Esophagus squamous epithelium (tissue), 4 donors: ENCODE measurements around the gene IGFBP1.

ENCODE experiments used
- CTCF ChIP-seq, 6 experiments: fragments of 450-650 bp in 4 of 6; fragments of 200-600 bp in 2 of 6; sonication (generic) in 2 of 6; IDR thresholded peaks; one replicate each; pipeline ENCODE4 v1.5.1; 2016 to 2019; ENCODE audit warnings: antibody characterized with exemption in 6 of 6, mild to moderate bottlenecking in 4 of 6, moderate library complexity in 4 of 6
- POLR2A ChIP-seq, 4 donors: fragments of 450-650 bp; IDR thresholded peaks; one replicate each; pipeline ENCODE4 v1.6.1; 2017; ENCODE audit warnings: antibody characterized with exemption in 4 of 4, mild to moderate bottlenecking in 4 of 4, moderate library complexity in 3 of 4

DNA sequence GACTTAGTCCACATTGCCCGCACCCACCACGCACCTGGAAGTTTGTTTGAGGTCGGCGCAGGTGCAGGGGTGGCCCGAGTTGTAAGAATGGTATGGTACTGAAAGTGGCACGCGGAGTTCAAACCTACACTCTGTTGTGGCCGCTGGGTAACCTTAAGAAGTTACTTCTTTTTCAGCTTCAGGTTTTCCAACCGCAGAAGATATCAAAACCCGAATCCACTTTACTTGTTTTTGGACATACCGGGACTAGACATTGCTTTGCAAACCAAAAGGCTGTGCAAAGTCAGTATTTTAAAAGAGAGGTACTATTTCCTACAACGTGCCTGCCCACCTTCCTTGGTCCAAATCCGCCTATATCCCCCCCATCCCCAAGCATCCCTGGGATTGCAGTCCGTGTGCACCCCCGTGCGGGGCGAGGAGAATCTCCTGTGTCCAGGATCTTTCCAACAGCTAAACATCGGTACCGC is 31.7 kb downstream of the IGFBP1 start:
- TF ChIP-seq CTCF (IDR thresholded peaks at IDR 0.05) (no peak), POLR2A (IDR thresholded peaks at IDR 0.05) (no peak)
